ENCODE measurements around the gene MAPKAP1. TPM values are rescaled to one million over a fixed set of nuclear protein-coding genes. Genes with fewer than 3 reads are reported as not detected.

MAPKAP1 gene
- total RNA-seq, 1 donor from 2014 or later = 127 TPM

GRCh38 chr9:125544988-125545651, 161.9 kb downstream of the MAPKAP1 start:
- Histone ChIP-seq H3K27ac (replicated peaks) (peak overlapping the region; percentile 76), H3K27me3 (ENCODE audit: low read depth) (no peaks in the 10 kb centered on the region), H3K36me3 (no peaks in the 10 kb centered on the region), H3K9me3 (replicated peaks) (no peaks in the 10 kb centered on the region), H3K4me3 (no peak overlapping the region), H3K4me1 (peaks cover 79% of the 10 kb centered on the region)
- no peak for DNase-seq
- no peak for TF ChIP-seq CTCF (IDR thresholded peaks at IDR 0.05; ENCODE audit: borderline replicate concordance)
- intact Hi-C loops (cut with micrococcal nuclease) = no loop called here

- H3K27me3 ChIP-seq (ENCODE audit: low read depth) = no peaks in the 10 kb centered on the region
- no peak for DNase-seq
- peak overlapping the region; percentile 76 for H3K27ac ChIP-seq (replicated peaks)
- no peaks in the 10 kb centered on the region for H3K36me3 ChIP-seq
- no peaks in the 10 kb centered on the region for H3K9me3 ChIP-seq (replicated peaks)
- TF ChIP-seq CTCF (IDR thresholded peaks at IDR 0.05; ENCODE audit: borderline replicate concordance) = no peak
- H3K4me3 ChIP-seq = no peak overlapping the region
- intact Hi-C loops (cut with micrococcal nuclease) = no loop called here
- H3K4me1 ChIP-seq = peaks cover 79% of the 10 kb centered on the region
Measured at GRCh38 chr9:125544484-125544883, 162.5 kb downstream of the MAPKAP1 start.

GRCh38 chr9:125541840-125542243, 165.2 kb downstream of the MAPKAP1 start:
- Histone ChIP-seq H3K4me3 (no peak overlapping the region), H3K9me3 (replicated peaks) (no peaks in the 10 kb centered on the region), H3K27me3 (ENCODE audit: low read depth) (no peaks in the 10 kb centered on the region), H3K27ac (replicated peaks) (no peak overlapping the region), H3K4me1 (peaks cover 74% of the 10 kb centered on the region), H3K36me3 (no peaks in the 10 kb centered on the region)
- DNase-seq = no peak
- no peak for TF ChIP-seq CTCF (IDR thresholded peaks at IDR 0.05; ENCODE audit: borderline replicate concordance)
- intact Hi-C loops (cut with micrococcal nuclease) = no loop called here

GRCh38 chr9:125540497-125540896, 166.5 kb downstream of the MAPKAP1 start:
- no peak for DNase-seq
- no peaks in the 10 kb centered on the region for H3K27me3 ChIP-seq (ENCODE audit: low read depth)
- no peak overlapping the region for H3K27ac ChIP-seq (replicated peaks)
- no peak for TF ChIP-seq CTCF (IDR thresholded peaks at IDR 0.05; ENCODE audit: borderline replicate concordance)
- H3K9me3 ChIP-seq (replicated peaks) = no peaks in the 10 kb centered on the region
- H3K36me3 ChIP-seq = no peaks in the 10 kb centered on the region
- intact Hi-C loops (cut with micrococcal nuclease) = no loop called here
- peaks cover 74% of the 10 kb centered on the region for H3K4me1 ChIP-seq
- no peak overlapping the region for H3K4me3 ChIP-seq

- Histone ChIP-seq H3K36me3 (no peaks in the 10 kb centered on the region), H3K27ac (replicated peaks) (peak overlapping the region; percentile 86), H3K4me3 (no peak overlapping the region), H3K4me1 (peaks cover 79% of the 10 kb centered on the region), H3K27me3 (ENCODE audit: low read depth) (no peaks in the 10 kb centered on the region), H3K9me3 (replicated peaks) (no peaks in the 10 kb centered on the region)
- no peak for TF ChIP-seq CTCF (IDR thresholded peaks at IDR 0.05; ENCODE audit: borderline replicate concordance)
- no peak for DNase-seq
- intact Hi-C loops (cut with micrococcal nuclease) = no loop called here
Measured at GRCh38 chr9:125538092-125538473, 168.9 kb downstream of the MAPKAP1 start.

Measured in left ventricle myocardium inferior (tissue), 1 donor.